A549 (cell line): ENCODE measurements around the gene SLCO3A1. TPM values are rescaled to one million over a fixed set of nuclear protein-coding genes. Genes with fewer than 3 reads are reported as not detected.
A peak's percentile ranks its signal among the peaks of the same experiment; 100 is the strongest.

Experiments used
- ATAC-seq, 2 experiments: fragments of 200-7000 bp in 1 of 2; fragments of >200 bp in 1 of 2; cut with Nextera tagmentation in 1 of 2; cut with Tn5 transposase in 1 of 2; 3 replicates each; pipeline versions ENCODE4 v1.8.0 to v1.9.1; 2018 to 2020; ENCODE audit warnings: mild to moderate bottlenecking in 1 of 2, moderate library complexity in 1 of 2
- CTCF ChIA-PET: fragments of 300-600 bp; sonication (Branson Sonifier 250); formaldehyde crosslinking; extraction: SDS; loops from one replicate; lab custom pipeline; 2021; ENCODE audit warnings: antibody characterized with exemption, inconsistent platforms; lab: Yijun Ruan, JAX
- POLR2A ChIA-PET: fragments of 350-600 bp; formaldehyde crosslinking; extraction: SDS; loops from one replicate; lab custom pipeline; 2021; ENCODE audit warnings: antibody characterized with exemption, inconsistent platforms; lab: Yijun Ruan, JAX
- DNase-seq, 2 experiments: peaks; one replicate each; pipeline versions ENCODE4 v3.0.0 to v3.0.0-alpha.2; 2011 to 2016; ENCODE audit warnings: low read depth in 1 of 2, low spot score in 1 of 2
- FAIRE-seq: peaks from 2 replicates; lab custom pipeline; 2011; peaks lifted over from hg19 to GRCh38; lab: Jason Lieb, UNC
- H3K27ac ChIP-seq, 2 experiments: fragments of >200 bp; sonication (Bioruptor Twin); formaldehyde crosslinking; 3 replicates each; pipeline ENCODE4 v1.5.1; 2016 to 2017
- H3K4me1 ChIP-seq: fragments of >200 bp; sonication (Bioruptor Twin); formaldehyde crosslinking; 3 replicates; pipeline ENCODE4 v1.6.1; 2016
- H3K4me2 ChIP-seq: fragments of >200 bp; sonication (Bioruptor Twin); formaldehyde crosslinking; 3 replicates; pipeline ENCODE4 v1.6.1; 2016
- H3K4me3 ChIP-seq: fragments of >200 bp; sonication (Bioruptor Twin); formaldehyde crosslinking; 3 replicates; pipeline ENCODE4 v1.5.1; 2016
- H3K9me3 ChIP-seq: fragments of >200 bp; sonication (Bioruptor Twin); formaldehyde crosslinking; 3 replicates; pipeline ENCODE4 v1.6.1; 2016
- BCL3 ChIP-seq: fragments of >200 bp; sonication (Bioruptor Twin); formaldehyde crosslinking; IDR thresholded peaks from 3 replicates; pipeline ENCODE4 v1.6.1; 2016
- CBX8 ChIP-seq: fragments of 200-600 bp; sonication (generic); IDR thresholded peaks from 2 replicates; pipeline ENCODE4 v1.6.1; 2016
- CHD4 ChIP-seq: fragments of 200-600 bp; sonication (generic); IDR thresholded peaks from 2 replicates; pipeline ENCODE4 v1.6.1; 2016; ENCODE audit warnings: antibody characterized with exemption, mild to moderate bottlenecking, borderline replicate concordance
- CTCF ChIP-seq: fragments of >200 bp; sonication (Bioruptor Twin); formaldehyde crosslinking; IDR thresholded peaks from 3 replicates; pipeline ENCODE4 v1.5.1; 2016
- EHF ChIP-seq: fragments of 250-450 bp; sonication (Bioruptor Pico); IDR thresholded peaks from 2 replicates; pipeline ENCODE4 v1.5.0; 2020; ENCODE audit warnings: mild to moderate bottlenecking
- ESRRA ChIP-seq: fragments of 150-350 bp; IDR thresholded peaks from 2 replicates; pipeline ENCODE4 v1.6.1; 2014; ENCODE audit warnings: mild to moderate bottlenecking, low read length, borderline replicate concordance
- HMGXB4 ChIP-seq: fragments of 250-450 bp; sonication (Bioruptor Pico); IDR thresholded peaks from 2 replicates; pipeline ENCODE4 v1.5.0; 2021; ENCODE audit warnings: mild to moderate bottlenecking, moderate library complexity, borderline replicate concordance
- HOXB13 ChIP-seq: fragments of 250-450 bp; sonication (Bioruptor Pico); IDR thresholded peaks from 2 replicates; pipeline ENCODE4 v1.5.0; 2020; ENCODE audit warnings: low read depth, mild to moderate bottlenecking, moderate library complexity
- JUN ChIP-seq, 2 experiments: fragments of >200 bp; sonication (Bioruptor Twin); formaldehyde crosslinking; IDR thresholded peaks; 2 replicates in 1 of 2; 3 replicates in 1 of 2; pipeline ENCODE4 v1.6.1; 2016 to 2017
- KDM1A ChIP-seq: fragments of 200-600 bp; sonication (generic); IDR thresholded peaks from 2 replicates; pipeline ENCODE4 v1.6.1; 2016; ENCODE audit warnings: low read depth, mild to moderate bottlenecking
- NPAS2 ChIP-seq: fragments of 250-450 bp; sonication (Bioruptor Pico); IDR thresholded peaks from 2 replicates; pipeline ENCODE4 v1.8.0; 2022; ENCODE audit warnings: mild to moderate bottlenecking, moderate library complexity, borderline replicate concordance
- POLR2AphosphoS2 ChIP-seq: conservative IDR thresholded peaks from 2 replicates; pipeline ENCODE4 v1.6.1; 2012; ENCODE audit warnings: low read length, improper control_type of control experiment, inconsistent platforms
- RAD21 ChIP-seq, 2 experiments: fragments of >200 bp in 1 of 2; sonication (Bioruptor Twin) in 1 of 2; formaldehyde crosslinking in 1 of 2; IDR thresholded peaks in 1 of 2; conservative IDR thresholded peaks in 1 of 2; 2 replicates in 1 of 2; 3 replicates in 1 of 2; pipeline ENCODE4 v1.6.1; 2012 to 2018; ENCODE audit warnings: inconsistent platforms in 1 of 2
- RNF2 ChIP-seq: fragments of 200-600 bp; sonication (generic); IDR thresholded peaks from 2 replicates; pipeline ENCODE4 v1.6.1; 2016; ENCODE audit warnings: low read depth, mild to moderate bottlenecking, antibody characterized with exemption, moderate library complexity, borderline replicate concordance
- SMC3 ChIP-seq: fragments of >200 bp; sonication (Bioruptor Twin); formaldehyde crosslinking; IDR thresholded peaks from 3 replicates; pipeline ENCODE4 v1.6.1; 2018; ENCODE audit warnings: inconsistent platforms
- ZFP36 ChIP-seq: fragments of 450-650 bp; IDR thresholded peaks from 2 replicates; pipeline ENCODE4 v1.6.1; 2014; ENCODE audit warnings: borderline replicate concordance; ENCODE audit not compliant: partially characterized antibody
- ZSCAN20 ChIP-seq: fragments of 250-450 bp; sonication (Bioruptor Pico); IDR thresholded peaks from 2 replicates; pipeline ENCODE4 v1.8.0; 2022; ENCODE audit warnings: mild to moderate bottlenecking, moderate library complexity
- WGBS: methylation state at CpG from one replicate; pipeline ENCODE4 v1.1.6; 2017; ENCODE audit errors: missing lambda C conversion rate; 5-methylcytosine and 5-hydroxymethylcytosine counted together
- polyA plus RNA-seq, 4 experiments: library from polyadenylated mRNA; depleted of rRNA in 3 of 4; stranded (reverse); fragments of >200 nt; fragmentation: RNase III in 1 of 4; extraction: RNeasy Plus Mini Kit Qiagen cat#74134 plus additional on column Dnase treatment in 1 of 4; gene quantifications; 2 replicates in 3 of 4; 3 replicates in 1 of 4; pipeline ENCODE4 v1.2.3, GENCODE V29; 2011 to 2017

The SLCO3A1 gene
- polyA plus RNA-seq, 2 of the 4 experiments (the other 2 are of a cell fraction) = 16.8 to 17.0 TPM

GRCh38 chr15:92091155-92091734 lies 237.7 kb downstream of the SLCO3A1 start:
- CTCF ChIA-PET = interaction anchor here (0.6 to 5.4 kb wide), 19 partner anchors 9 to 1327 kb away, joined by 3 to 44 read pairs (median 4); no protein-coding TSS in a partner anchor
- no peak overlapping the region for H3K4me2 ChIP-seq
- POLR2A ChIA-PET = no interaction called here

GRCh38 chr15:92092289-92093105 lies 239.0 kb downstream of the SLCO3A1 start:
- POLR2A ChIA-PET = no interaction called here
- no peak overlapping the region for H3K27ac ChIP-seq
- no peak for FAIRE-seq
- 71% methylated on average over 10 of the region's 10 CpGs for WGBS
- CTCF ChIA-PET = interaction anchor here (1.3 to 5.4 kb wide), 5 partner anchors 10 to 20 kb away, joined by 3 to 44 read pairs (median 5); no protein-coding TSS in a partner anchor
- H3K4me1 ChIP-seq = no peaks in the 10 kb centered on the region
- no peak for ATAC-seq
- H3K4me2 ChIP-seq = no peak overlapping the region
- H3K9me3 ChIP-seq = no peaks in the 10 kb centered on the region
- H3K4me3 ChIP-seq = no peak overlapping the region
- no peak for DNase-seq
- no peak for TF ChIP-seq NPAS2 (CRISPR knock-in tag)
- TF ChIP-seq KDM1A = no peak
- TF ChIP-seq ZSCAN20 = no peak
- no peak for TF ChIP-seq CBX8
- TF ChIP-seq CHD4 = no peak
- TF ChIP-seq CTCF = no peak
- TF ChIP-seq RNF2 = no peak
- TF ChIP-seq ESRRA = no peak
- no peak for TF ChIP-seq BCL3
- TF ChIP-seq HMGXB4 (CRISPR knock-in tag) = no peak
- TF ChIP-seq ZFP36 = no peak
- no peak for TF ChIP-seq EHF (CRISPR knock-in tag)
- TF ChIP-seq JUN (IDR thresholded peaks at IDR 0.05) = no peak
- no peak for TF ChIP-seq HOXB13 (CRISPR knock-in tag)
- no peak for TF ChIP-seq POLR2AphosphoS2

More at GRCh38 chr15:92091155-92091734, 237.7 kb downstream of the SLCO3A1 start:
- H3K4me3 ChIP-seq = no peak overlapping the region
- peak; percentile 86 to 98 for ATAC-seq
- no peaks in the 10 kb centered on the region for H3K4me1 ChIP-seq
- FAIRE-seq = no peak
- DNase-seq = peak; percentile 46 to 60
- 51% methylated on average over 17 of the region's 17 CpGs for WGBS
- no peaks in the 10 kb centered on the region for H3K9me3 ChIP-seq
- no peak overlapping the region for H3K27ac ChIP-seq
- TF ChIP-seq SMC3 (peak; percentile 41; the same call in 2 of the 3 replicates), JUN (IDR thresholded peaks at IDR 0.05) (no peak), CHD4 (no peak), RAD21 (conservative IDR thresholded peaks at IDR 0.05 in 1 of 2, IDR thresholded peaks at IDR 0.05 in 1 of 2) (peak; percentile 57 to 68), CTCF (peak; percentile 65), HMGXB4 (CRISPR knock-in tag) (no peak)
- TF ChIP-seq, all 56 proteins: peak for 3
